ENCODE data around the gene PCED1A. TPM values are rescaled to one million over a fixed set of nuclear protein-coding genes. Genes with fewer than 3 reads are reported as not detected.

Gene PCED1A, protein sequence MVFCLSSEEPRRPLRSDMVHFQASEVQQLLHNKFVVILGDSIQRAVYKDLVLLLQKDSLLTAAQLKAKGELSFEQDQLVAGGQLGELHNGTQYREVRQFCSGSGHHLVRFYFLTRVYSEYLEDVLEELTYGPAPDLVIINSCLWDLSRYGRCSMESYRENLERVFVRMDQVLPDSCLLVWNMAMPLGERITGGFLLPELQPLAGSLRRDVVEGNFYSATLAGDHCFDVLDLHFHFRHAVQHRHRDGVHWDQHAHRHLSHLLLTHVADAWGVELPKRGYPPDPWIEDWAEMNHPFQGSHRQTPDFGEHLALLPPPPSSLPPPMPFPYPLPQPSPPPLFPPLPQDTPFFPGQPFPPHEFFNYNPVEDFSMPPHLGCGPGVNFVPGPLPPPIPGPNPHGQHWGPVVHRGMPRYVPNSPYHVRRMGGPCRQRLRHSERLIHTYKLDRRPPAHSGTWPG
- total RNA-seq = 9.4 and 19.0 TPM in 2 replicates

DNA sequence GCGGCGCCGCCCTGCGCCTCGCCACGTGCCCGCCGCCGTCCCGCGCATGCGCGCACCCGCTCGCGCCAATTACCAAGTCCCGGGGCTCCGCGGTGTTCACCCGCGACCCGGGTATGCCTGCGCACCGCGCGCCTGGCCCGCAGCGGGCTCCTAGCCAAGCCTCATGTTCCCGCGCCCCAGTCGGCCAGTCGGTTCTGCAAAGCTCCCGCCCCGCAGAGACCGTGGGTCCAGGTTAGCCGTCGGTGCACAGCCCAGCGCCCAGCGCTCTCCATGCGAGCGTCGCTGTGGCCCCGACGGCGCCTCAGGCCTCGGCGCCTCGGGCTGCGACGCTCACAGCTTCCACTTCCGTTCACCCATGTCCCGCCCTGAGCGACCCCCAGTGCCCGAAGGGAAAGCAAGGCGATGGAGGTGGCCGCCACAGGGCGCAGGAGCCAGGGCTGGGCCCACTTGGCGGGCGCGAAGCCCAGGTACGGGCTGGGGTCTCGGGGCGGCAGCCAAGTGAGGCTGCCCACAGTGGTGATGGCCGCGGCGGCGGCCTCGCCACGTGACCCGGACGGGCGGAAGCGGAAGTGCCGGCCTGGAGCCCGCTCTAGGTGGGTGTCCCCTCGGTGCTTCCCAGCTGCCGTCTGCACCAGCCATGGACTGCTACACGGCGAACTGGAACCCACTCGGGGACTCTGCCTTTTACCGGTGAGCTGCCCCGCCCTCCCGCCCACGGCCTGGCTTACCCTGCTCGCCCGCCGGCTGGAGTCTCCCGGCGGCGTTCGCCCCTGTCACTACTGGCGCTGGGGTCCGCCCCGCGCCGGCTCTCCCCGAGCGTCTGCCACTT lies at the start of gene PCED1A, which contains the start of gene VPS16:
PCED1A (minus strand) TSS at position 518 of the 829 bp plus-strand sequence. CDS start 743 bp downstream, outside the sequence.
VPS16 (plus strand) TSS at position 608 of the 829 bp plus-strand sequence; CDS start at position 638, 30 bp downstream.

GRCh38 chr20:2873010-2873746 lies 32.7 kb upstream of the PCED1A start, which contains the start of gene PTPRA:
PTPRA (plus strand) TSS chr20:2873481; CDS start chr20:2964278, 90,797 bp downstream.

DNA sequence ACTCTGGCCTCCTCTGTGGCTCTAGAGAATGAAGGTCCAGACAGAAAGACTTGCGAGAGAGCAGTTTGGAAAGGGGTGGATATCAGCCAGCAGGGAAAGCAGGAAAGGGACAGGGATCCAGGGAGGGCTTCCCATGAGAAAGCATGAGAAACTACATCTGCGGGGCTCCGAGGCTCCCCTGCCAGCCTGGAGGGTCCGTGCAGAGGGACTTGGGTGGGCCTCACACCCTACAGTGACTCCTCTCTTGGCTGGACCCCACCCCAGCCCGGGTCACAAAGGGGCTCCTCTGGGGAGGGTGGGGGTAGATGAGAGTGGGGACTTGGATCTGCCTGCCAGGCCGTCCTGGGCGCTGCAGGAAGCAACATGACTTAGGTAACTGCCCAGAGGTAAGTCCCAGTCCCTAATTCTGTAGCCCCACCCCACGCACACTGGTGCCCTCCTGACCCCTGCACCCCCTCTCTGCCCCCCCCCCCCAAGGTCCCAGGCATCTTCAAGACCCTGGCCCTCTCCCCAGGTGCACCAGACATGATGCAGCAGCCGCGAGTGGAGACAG lies 24.3 kb downstream of the PCED1A start, which contains the start of gene TMEM239:
TMEM239 (plus strand) TSS at position 335 of the 553 bp plus-strand sequence; CDS start at position 526, 191 bp downstream.

GRCh38 chr20:2814587-2815051 lies 25.8 kb downstream of the PCED1A start, which contains the start of gene C20orf141:
C20orf141 (plus strand) TSS chr20:2814987; CDS start chr20:2815185, 198 bp downstream.

GRCh38 chr20:2800521-2801285 lies 39.8 kb downstream of the PCED1A start, which contains the start of gene CPXM1:
CPXM1 (minus strand) TSS chr20:2800627; CDS start chr20:2800572, 55 bp downstream.

Other genes starting within 250 kb of the PCED1A start
- 243 TPM in 2 replicates for gene NOP56, start 188.0 kb downstream of the PCED1A start, total RNA-seq
- gene IDH3B, start 176.4 kb downstream of the PCED1A start, total RNA-seq = 108 and 134 TPM in 2 replicates
- 0.99 and 2.9 TPM in 2 replicates for gene EBF4, start 147.9 kb downstream of the PCED1A start, total RNA-seq
- gene CPXM1, start 40.0 kb downstream of the PCED1A start, total RNA-seq = 0.09 TPM in 1 of 2 replicates, not detected in the other
- not detected in 2 replicates for gene C20orf141, start 25.7 kb downstream of the PCED1A start, total RNA-seq
- not detected in 2 replicates for gene TMEM239, start 24.3 kb downstream of the PCED1A start, total RNA-seq
- gene VPS16, start 90 bp upstream of the PCED1A start, total RNA-seq = 46.4 and 70.4 TPM in 2 replicates
- 20.6 and 28.1 TPM in 2 replicates for gene PTPRA, start 32.8 kb upstream of the PCED1A start, total RNA-seq
- gene GNRH2, start 203.0 kb upstream of the PCED1A start, total RNA-seq = 0.18 TPM in 1 of 2 replicates, not detected in the other
- gene MRPS26, start 205.4 kb upstream of the PCED1A start, total RNA-seq = 41.4 and 48.8 TPM in 2 replicates
- gene OXT, start 231.0 kb upstream of the PCED1A start, total RNA-seq = not detected in 2 replicates
- gene AVP, start 244.1 kb upstream of the PCED1A start, total RNA-seq = not detected in 2 replicates

All from endothelial cell of coronary artery (primary cell).